Stimulated activated CD8-positive, alpha-beta memory T cell treated with anti-CD3 and anti-CD28 coated beads, Interleukin-7, amount 100 ng/mL, for 48 hours (primary cell): ENCODE data around the gene PHF21B.
A peak's percentile ranks its signal among the peaks of the same experiment; 100 is the strongest.

ENCODE experiments used
- DNase-seq, 2 donors: peaks; one replicate each; pipeline ENCODE4 v3.0.0-alpha.2; 2020; ENCODE audit warnings: low read depth in 1 of 2; ENCODE audit errors: extremely low read depth in 1 of 2

PHF21B gene

GRCh38 chr22:44994399-44995104 is 15.3 kb downstream of the PHF21B start:
- DNase-seq: no peak

GRCh38 chr22:44992166-44992565 is 17.6 kb downstream of the PHF21B start:
- no peak for DNase-seq

DNA sequence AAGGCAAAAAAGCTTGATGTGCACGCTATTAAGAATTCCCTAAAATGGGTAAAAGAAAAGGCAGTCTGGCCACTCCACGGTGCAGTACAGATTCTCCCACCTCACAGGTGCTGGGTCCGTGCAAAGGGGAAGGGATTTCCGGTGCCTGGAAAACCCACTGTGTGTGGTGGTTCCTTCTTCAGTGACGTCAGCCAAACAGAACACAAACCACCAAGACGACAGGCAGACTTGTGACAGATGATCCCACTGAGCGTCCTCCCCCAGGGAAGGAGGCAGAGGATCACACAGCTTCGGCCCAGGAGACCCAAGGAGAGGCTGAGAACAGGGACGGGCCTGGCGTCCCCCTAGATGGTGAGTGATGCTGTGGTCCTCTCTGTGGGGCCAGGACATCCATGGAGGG is 18.6 kb downstream of the PHF21B start:
- no peak for DNase-seq

DNA sequence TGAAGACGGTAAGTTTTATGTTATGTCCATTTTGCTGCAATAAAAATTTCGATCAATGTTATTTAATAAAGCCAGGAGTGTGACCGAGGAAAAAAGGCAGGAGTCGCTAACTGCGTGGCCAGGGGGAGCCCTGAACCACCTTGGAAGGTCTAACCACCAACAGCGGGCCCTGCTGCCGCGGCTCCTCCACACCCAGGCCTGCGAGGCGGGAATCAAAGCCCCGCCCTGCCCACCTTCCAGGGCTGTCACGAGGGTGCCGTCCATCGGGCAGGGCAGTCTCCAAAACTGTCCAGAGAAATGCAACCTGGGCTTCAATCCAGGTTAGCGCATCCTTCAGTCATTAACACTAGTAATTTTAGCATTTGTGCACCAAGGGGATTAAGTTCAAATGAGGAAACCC is 19.0 kb downstream of the PHF21B start:
- no peak for DNase-seq

DNA sequence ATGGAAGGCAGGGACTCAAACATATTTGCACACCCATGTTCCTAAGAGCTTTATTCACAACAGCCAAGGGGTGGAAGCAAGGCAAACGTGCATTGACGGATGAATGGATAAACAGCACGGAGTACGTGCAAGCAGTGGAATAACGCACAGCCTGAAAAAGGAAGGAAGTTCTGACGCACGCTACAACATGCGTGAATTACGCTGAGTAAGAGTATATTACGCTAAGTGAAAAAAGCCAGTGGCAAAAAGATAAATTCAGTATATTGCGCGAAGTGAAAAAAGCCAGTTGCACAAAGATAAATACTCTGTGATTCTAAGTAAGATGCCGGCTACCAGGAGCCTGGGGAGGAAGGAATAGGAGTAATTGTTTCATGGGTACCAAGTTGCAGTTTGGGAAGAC is 19.5 kb downstream of the PHF21B start:
- DNase-seq: no peak

DNA sequence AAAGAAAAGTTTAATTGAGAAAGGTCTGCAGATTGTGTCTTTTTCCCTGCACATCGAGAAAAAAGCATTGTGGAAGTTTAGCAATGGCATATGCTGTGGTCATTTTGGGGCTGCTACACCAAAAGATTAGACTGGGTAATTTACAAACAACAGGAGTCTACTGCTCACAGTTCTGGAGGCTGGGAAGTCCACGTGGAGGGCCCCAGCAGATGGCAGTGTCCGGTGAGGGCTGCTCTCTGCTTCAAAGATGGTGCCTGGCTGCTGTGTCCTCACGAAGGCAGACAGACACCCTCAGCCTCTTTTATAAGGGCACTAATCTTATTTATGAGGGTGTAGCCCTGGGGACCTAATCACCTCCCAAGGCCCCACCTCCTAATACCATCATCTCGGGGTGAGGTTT is 21.1 kb downstream of the PHF21B start:
- no peak for DNase-seq

DNA sequence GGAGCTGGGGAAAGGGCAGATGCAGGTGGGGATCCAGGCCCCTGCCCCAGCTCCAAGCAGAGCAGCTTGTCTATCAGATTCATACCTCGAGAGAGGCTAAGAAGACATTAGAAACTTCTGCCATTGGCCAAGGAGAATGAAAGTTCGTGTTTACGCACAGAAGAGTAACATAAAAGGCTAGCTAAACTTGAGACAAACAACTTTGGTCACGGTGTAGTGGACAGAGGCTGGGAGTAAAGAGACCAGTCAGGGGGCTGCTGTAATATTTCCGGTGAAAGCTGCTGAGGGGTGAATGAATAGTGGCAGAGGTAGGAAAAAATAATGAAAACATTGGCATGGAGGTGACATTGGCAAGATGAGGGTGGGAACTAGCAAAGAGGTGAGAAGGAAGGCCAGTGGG is 22.9 kb downstream of the PHF21B start:
- DNase-seq: no peak

DNA sequence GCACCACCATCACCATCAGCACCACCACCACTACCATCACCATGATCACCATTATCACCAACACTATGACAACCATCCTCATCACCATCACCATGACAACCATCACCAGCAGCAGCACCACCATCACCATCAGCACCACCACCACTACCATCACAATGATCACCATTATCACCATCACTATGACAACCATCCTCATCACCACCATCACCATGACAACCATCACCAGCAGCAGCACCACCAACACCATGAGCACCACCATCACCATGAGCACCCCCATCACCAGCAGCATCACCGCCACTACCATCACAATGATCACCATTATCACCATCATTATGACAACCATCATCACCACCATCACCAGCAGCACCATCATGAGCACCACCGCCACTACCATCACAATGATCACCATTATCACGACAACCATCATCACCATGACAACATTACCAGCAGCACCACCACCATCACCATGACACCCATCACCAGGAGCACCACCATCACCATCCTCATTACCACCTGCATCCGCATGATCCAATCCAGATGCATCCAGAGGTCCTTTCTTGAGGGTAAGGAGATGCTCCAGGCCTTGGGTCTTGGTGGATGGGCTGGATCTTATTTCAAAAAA is 23.8 kb downstream of the PHF21B start:
- no peak for DNase-seq

- no peak for DNase-seq
Observed at GRCh38 chr22:44983878-44984482, 25.8 kb downstream of the PHF21B start.

DNA sequence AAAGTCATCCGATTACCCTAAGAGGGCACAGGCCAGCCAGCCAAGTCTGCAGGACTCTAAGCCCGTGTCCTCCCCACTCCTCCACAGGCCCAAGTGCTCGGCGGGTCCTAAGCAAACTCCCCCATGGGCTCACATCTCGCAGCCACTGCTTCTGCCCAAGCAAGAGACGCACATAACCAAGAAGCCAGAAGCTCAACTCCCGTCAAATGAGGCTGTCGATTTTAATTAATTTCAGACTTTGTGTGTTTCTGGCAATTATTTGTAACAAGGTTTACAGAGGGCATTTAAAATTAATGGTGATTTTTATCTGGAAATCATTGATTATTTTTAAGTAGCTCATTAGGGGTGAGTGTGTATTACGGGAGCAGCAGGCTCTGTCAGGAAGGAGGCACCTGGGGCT is 27.4 kb downstream of the PHF21B start:
- DNase-seq: no peak

DNA sequence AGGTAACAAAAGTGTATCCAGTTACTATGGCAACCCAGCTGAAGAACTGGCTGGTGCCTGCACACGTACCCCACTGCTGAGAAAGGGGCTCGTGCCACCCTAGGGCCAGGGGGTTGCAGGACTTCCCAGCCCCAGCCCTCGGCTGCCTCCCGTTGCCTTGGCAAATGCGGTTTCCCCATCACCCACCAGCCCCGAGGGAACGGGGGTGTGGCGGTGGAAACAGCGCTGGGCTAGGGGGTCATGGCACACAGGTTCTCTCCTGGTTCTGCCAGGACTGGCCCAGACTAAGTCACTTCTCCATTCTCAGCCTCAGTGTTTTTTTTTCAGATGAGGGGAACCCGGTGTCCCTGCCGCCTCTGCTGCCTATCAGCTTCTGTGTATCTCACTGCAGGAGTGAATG is 27.9 kb downstream of the PHF21B start:
- DNase-seq: no peak

DNA sequence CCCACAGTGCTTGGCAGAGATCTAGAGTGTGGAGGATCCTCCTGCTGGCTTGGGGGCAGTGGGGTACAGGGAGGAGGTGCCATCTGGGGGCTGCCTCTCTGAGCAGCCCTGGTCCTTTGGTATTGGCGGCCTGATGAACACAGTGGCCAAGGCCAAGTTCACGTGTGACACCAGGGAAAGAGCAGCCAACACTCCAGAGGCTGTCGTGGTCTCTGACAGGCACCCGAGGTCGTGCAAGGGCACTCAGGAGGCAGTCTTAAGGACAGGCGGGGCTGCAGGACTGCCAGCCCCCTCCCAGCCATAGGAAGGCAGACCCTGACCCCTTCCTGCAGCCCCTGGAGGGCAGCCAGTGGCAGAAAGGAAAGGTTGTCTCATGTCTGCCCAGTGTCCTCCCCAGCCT is 30.7 kb downstream of the PHF21B start:
- DNase-seq: no peak

GRCh38 chr22:44975427-44976262 is 34.2 kb downstream of the PHF21B start:
- peak; percentile 44 to 68 for DNase-seq

GRCh38 chr22:44974454-44974853 is 35.4 kb downstream of the PHF21B start:
- no peak for DNase-seq

GRCh38 chr22:44973829-44974228 is 36.0 kb downstream of the PHF21B start:
- no peak for DNase-seq

- no peak for DNase-seq
Observed at GRCh38 chr22:44972363-44973083, 37.3 kb downstream of the PHF21B start.

- no peak for DNase-seq
Observed at GRCh38 chr22:44971651-44972362, 38.0 kb downstream of the PHF21B start.

- no peak for DNase-seq
Observed at GRCh38 chr22:44970291-44970690, 39.5 kb downstream of the PHF21B start.

DNA sequence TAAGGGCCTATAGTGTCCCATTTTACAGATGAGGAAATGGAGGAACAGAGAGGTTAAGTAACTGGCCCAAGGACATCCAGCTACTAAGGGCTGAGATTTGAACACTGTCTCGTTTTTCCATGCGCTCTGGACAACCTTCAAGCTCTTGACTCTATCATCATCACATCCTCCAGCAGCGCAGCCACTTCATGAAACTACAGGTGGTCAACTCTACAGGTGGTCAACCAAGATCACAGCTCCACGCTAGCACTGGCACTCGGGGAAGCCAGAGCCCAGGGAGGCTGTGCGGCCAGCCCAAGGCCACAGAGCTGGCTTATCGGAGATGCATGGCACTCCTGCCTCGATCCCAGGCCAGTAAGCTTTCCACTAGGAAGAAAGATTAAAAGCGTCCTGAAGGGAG is 40.0 kb downstream of the PHF21B start:
- DNase-seq: no peak

GRCh38 chr22:44968736-44969135 is 41.1 kb downstream of the PHF21B start:
- DNase-seq: no peak
